Endometrial microvascular endothelial cells (primary cell): ENCODE results near the gene CYSLTR2. TPM values are rescaled to one million over a fixed set of nuclear protein-coding genes. Genes with fewer than 3 reads are reported as not detected.
"Not testable (repeated sequence)": the region's sequence is repeated elsewhere in the genome, so short reads cannot be mapped to it uniquely, and the experiment has no call there.

Source experiments
- in situ Hi-C: cut with HindIII; loops from 2 replicates; pipeline ENCODE4 v1.10.0; 2017; ENCODE audit warnings: low sequenced_read_pairs, low pct_unique_long_range_greater_than_20kb; ENCODE audit errors: inconsistent ontology term
- total RNA-seq: library from RNA; depleted of rRNA; stranded (reverse); fragments of >200 nt; gene quantifications from one replicate; pipeline ENCODE4 v1.2.3, GENCODE V29; 2015; ENCODE audit errors: inconsistent ontology term

Gene CYSLTR2
- total RNA-seq, 1 donor from 2014 or later = not detected

DNA sequence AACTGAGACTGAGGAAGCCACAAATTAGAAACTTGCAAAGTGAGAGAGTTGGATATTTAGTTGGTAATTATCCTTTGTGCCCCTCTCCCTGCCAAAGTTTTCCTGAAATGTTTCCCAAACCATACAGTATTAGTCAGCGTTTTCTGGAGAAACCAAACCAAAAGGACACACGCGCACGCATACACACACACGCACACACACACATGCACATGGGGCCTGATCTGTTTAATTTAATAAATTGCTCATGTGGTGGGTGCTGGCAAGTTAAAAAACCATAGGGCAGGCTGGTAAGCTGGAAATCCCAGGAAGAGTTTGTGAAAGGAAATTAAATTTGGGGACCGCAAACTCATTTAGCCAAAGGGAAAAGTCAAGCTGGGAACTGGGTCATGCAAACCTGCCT is 11.7 kb upstream of the CYSLTR2 start:
- in situ Hi-C loops = no loop called here

DNA sequence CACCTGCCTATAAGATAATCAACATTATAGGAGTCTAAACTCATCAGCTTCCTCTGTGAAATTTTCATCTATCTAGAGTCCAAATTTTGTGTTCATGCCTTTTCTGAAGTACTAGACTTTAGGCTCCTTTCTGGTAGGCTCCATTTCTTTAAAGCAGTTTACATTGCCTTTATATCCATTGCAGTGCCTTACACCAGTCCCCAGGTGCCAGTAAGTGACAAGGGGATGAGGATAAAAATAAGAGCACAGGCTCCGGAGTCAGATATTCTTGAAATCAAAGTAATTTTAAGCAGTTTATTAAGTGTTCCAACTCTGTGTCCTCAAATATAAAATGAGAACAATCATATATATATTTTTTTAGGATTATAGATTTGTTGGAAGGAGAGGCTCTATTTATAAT is 10.6 kb upstream of the CYSLTR2 start:
- in situ Hi-C loops = no loop called here

DNA sequence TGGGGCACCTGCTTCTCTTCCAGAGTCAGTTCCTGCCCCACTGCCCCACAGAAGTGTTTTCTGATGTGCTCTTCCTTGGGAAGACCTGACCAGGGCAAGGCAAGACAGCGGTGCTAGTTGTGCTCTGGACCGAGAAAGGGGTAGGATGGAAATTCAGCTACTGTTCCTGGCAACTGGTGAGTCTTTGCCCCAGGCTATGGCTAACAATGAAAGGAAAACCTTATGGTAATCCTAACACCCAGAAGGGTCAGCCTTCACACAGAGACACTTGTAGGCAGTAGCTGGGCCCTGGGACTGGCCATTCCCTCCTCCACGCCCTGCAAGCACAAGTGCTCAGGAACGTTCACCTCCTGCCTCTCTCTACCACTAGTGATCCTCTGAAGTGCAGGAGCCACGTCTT is 9.6 kb upstream of the CYSLTR2 start:
- in situ Hi-C loops = no loop called here

DNA sequence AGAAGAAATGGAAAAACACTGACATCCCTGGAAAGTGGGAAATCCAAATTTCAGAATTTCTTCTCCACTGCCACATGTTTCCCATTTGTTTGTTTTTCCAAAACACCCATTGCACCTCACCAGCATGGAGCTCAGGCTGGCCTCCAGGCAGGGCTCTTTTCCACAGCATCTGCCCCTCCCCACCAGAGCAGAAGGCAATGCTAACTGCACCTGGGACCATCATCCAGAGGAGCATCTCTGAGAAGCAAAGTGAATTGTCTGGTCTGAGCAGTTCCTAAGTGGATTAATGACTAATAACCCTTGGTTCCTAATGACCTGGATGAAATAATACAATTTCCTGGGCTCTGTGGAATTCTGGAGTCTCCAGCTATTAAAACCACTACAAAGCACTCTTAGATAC is 8.8 kb upstream of the CYSLTR2 start:
- in situ Hi-C loops = no loop called here

DNA sequence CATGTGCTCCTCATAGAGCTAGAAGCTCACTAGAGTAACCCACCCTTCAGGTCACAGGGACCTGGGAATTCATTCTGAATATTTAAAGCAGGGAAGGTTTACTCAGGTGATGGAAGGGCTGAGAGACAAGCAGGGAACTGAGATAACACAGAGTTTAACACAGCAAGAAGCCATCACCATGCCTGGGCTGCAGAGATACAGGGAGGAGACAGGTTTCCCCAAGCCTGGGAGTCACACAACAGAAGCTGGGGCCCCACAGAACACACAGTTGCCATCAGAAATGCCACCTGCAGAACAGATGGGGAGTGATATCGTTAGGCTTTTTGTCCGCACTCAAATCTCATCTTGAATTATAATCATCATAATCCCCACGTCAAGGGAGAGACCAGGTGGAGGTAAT is 7.9 kb upstream of the CYSLTR2 start:
- in situ Hi-C loops = no loop called here

DNA sequence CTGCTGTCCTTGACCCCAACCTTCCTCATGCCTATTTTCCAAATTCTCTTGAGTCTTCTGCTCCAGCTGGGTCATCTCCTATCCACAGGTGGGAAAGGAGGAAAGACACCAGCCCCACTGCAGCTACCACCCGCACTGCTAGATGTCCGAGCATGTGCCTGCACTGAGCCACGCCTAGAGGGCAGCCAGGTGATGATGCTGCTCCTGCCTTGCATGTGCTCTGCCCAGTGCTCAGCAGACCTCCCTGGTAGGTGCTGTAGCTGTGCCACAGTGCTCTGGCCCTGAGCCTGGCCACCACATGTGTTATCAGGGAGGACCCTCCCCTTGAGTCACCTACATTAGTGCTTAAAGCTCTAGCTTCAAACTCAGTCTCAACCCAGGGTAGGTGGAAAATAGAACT is 6.9 kb upstream of the CYSLTR2 start:
- in situ Hi-C loops = no loop called here

DNA sequence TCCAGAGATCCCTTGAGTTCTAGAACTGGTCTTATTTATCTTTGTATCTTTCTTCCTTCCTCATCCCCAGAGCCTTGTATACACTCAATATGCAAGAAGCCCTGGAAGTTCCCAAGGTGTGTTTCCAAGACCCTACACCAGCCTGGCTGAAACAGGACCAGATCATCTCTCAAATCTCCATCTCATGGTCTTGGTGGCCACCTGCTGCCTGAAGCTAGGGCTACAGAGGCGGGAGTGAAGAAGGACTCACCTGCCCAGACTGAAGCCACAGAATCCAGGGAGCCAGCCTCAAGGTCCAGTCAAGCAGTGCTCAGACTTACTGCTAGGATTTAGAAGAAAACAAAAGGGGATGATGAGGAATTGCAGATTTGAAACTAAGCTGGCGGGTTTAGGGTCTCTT is 6.1 kb upstream of the CYSLTR2 start:
- in situ Hi-C loops = no loop called here

DNA sequence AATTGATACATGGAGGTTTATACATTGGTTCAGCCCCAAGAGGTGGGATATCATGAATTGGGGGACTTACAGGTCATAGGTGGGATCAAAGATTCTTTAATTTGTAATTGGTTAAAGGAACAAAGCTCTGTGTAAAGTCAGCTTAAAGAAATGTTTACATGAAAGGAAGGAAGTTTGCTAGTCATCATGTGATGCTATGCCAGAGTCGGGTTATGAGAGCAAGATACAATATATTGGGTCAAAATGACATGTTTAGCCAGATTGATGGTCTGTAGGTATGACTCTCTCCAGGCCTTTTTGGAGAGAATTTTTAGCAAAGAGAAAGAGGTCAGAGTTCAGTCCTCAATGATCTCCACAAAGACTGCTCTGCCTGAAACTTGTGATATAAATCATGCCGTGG is 5.3 kb upstream of the CYSLTR2 start:
- in situ Hi-C loops = no loop called here

DNA sequence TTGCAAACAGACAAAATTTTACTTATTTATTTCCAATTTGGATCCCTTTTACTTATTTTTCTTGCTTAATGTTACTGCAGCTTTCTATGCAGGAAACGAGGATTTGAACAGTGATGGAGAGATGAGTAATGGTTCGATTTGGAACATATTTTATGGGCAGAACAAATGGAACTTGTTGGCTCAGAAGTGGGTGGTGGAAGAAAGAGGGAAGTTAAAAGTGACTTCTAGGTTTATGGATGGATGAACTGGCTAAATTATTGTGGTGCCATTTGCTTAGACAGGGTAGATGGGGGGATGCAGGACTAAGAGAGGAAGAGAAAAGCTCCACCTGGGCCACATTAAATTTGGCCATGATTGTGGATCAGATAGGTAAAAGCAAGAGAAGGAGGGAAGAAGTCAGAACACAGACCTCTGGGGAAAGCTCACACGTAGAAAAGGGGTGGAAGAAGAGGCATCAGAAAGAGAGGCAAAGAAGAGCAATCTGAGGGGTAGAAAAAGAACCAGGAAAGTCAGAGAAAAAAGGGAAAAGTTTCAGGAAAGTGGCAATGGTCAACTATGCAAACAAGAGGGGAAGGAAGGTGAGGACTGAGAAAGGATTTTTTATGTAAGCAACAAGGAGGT is 768 bp upstream of the CYSLTR2 start:
- in situ Hi-C loops = no loop called here

DNA sequence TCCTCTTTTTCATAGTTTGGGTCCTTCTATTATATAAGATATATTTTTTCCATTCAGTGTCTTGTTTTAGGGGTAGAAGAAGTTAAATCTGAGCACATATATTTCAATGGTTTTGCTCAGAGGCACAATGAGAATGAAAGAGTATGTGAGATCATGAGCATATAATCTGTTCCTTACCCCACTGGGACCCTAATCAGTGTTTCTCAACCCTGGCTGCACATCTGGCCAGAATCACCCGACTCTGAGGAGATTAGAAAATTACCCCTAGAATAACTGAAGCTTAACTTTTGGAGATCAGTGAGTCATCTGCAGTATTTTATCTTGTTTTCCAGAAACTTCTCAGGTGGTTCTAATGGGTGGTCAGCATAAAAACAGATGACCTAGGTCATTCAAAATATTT is 782 bp downstream of the CYSLTR2 start:
- in situ Hi-C loops = no loop called here

DNA sequence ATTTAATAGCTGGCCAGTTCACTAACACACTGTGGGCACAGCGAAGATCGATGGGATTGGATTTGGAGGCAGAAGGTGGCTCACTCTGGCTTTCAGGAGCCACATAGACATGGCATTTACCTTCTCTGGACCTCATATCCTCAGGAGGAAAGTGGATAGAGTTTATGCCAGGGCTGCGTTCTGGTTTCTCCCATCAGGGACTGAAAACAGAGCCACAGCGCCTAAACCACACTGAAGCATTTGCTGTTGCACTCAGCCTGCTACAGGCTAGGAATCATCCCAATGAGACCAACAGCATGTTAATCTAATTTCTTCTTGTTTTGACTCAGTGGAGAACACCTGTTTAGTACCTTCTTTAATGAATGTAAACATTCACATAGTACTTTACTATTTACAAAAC is 1.6 kb downstream of the CYSLTR2 start:
- in situ Hi-C loops = no loop called here

DNA sequence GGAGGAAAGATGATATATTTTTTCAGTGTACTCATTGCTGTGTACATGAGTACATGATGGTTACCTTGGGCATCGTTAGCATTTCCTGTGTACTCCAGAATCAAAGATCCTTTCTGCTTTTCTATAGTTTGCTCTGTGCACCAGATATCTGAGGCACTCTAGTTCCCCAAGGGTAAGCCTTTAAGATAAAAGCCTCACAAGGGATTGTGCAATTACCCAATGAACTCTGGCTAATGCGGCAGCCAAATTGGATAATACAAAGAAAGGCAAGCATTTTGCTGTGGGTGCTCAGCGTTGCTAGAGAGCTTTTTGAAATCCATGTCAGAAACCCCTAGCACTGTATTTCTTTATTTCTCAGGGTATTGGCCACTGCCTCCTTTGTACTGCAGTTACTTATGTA is 2.9 kb downstream of the CYSLTR2 start:
- in situ Hi-C loops = no loop called here

DNA sequence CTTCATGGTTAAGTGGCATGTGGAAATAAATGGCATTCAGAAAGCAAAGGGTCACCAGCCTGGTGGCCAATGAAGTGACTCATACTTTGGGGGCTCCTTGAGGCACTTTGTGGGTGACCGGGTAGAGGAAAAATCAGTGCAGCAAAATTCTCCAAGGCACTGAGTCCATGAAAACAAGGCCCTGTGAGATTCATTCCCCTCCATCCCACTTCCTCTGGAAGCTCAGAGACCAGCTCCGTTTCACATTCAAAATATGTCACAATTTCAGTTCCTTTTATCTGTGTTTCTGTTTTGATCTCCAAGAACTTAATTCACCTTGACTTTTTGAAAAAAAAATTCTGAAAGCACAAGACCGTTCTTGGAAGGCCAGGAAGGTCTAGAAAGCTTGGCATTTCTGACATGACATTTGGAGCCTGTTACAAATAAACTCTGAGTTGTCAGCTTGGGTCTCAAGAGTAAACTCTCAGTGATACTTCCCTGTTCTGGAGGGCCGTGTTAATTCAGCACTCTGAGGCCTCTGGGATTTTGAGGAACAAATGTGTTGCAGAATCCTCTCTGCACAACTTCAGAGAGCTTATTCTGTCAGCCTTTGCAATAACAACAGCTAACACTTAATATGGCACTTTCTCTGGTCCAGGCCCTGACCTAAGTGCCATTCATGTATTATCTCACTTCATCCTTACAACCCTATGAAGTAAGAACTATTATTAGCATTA is 6.8 kb downstream of the CYSLTR2 start:
- in situ Hi-C loops = no loop called here

DNA sequence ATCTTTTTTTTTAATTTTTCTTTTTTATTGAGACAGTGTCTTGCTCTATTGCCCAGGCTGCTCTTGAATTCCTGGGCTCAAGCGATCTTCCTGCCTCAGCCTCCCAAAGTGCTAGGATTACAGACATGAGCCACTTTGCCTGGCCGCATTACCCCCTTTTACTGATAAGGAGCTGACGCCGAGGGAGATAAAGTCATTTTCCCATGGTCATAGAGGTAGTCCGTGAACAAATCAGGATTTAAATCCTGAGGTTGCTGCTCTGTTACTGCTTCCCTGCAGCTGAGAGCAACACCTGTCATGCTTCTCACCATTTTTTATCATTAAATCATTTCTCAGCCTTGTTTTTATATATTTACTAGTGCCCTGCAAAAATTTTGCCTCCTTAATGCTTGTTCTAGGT is 7.4 kb downstream of the CYSLTR2 start:
- in situ Hi-C loops = no loop called here

DNA sequence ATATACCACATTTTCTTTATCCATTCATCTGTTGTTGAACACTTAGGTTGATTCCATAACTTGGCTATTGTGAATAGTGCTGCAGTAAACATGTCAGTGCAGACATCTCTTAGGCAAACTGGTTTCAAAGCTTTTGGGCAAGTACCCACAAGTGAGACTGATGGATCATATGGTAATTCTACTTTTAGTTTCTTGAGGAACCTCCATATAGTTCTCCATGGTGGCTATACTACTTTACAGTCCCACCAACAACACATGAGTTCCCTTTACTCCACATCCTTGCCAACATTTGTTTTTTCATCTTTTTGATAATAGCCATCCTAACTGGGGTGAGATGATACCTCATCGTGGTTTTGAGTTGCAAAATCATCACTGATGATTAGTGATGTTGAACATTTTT is 8.5 kb downstream of the CYSLTR2 start:
- in situ Hi-C loops = no loop called here

DNA sequence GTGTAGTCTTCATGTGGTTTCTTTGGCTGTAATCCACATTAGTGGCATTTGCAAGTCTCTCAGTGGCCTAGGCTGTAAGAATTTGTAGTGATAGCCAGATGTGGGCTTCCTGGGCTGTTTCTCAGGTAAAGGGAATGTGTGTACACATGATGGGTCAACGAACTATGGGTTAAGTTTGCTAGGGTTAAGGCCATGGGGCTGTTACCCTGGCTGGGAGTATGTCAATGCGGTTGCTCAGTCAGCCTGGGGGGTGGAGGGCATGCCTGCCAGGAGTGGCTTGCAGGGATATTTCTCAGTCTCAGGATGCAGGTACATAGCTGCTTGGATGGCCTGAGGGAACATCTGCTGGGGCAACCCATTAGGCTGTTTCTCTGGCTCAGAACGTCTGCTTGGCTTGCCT is 13.4 kb downstream of the CYSLTR2 start:
- in situ Hi-C loops = no loop called here

DNA sequence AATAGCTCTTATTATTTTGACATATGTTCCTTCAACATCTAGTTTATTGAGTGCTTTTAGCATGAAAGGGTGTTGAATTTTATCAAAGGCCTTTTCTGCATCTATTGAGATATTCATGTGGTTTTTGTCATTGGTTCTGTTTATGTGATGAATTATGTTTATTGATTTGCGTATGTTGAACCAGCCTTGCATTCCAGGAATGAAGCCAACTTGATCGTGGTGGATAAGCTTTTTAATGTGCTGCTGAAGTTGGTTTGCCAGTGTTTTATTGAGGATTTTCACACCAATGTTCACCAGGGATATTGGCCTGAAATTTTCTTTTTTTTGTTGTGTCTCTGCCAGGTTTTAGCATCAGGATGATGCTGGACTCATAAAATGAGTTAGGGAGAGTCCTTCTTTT is 17.7 kb downstream of the CYSLTR2 start:
- in situ Hi-C loops = not testable (repeated sequence)

DNA sequence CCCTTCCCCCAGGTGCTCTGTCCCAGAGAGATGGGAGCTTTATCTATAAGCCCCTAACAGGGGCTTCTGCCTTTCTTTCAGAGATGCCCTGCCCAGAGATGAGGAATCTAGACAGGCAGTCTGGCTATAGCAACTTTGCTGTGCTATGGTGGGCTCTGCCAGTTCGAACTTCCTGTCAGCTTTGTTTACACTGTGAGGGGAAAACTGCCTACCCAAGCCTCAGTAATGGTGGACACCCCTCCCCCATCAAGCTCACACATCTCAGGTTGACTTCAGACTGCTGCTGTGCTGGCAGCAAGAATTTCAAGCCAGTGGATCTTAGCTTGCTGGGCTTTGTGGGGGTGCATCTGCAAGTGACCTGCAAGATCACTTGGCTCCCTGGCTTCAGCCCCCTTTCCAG is 21.5 kb downstream of the CYSLTR2 start:
- in situ Hi-C loops = no loop called here

DNA sequence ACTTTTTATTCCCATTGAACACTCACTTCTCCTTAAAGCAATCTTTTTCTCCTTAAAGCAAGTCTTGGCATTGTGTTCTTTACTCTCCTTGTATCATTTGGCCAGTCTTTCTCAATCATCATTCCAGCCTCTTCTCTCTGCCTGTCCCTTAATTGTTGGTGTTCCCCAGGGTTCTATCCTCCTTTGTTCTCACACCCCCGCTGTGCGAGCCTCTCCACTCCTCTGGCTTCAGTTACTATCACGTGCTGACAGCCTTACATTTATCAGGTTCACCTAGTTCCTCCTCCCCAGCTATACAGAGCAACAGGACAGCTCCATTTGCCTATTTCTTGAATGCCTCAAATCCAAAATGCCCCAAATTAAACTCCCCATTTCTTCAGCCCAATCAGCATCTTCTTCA is 24.6 kb downstream of the CYSLTR2 start:
- in situ Hi-C loops = no loop called here

DNA sequence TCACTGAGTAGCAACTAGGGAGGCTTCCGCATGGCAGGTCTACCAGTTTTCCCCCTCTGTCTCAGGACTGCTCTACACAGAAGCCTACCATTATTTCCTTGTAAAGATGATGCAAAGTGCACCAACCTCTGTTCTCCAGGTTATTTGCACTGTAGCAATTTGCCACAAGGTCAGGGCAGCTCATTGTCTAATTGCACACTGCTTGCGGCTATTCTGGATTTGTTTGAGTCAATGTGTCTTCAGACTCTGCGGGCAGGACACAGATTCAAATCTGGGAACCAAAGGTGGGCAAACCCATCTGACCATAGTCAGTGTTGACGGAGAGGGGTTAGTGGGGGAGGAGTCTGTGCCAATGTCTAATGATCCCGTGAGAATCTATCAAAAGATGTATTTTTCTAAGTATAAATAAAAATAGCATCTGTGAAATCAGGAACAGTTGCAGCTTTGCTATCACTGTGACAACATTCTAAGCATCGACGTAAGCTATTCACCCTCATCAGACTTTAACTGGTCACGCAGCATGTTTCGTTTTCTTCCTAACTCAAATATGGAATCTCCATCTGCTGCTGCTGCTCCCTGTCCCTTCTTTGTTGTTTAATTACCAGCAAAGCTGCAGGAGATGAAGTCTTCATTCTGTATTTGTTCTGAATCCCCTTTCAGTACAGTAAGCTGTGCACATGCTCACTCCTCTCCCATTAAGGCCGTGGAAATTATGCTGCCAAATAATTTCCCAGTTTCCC is 26.4 kb downstream of the CYSLTR2 start:
- in situ Hi-C loops = no loop called here
